Transverse colon (tissue), 4 donors: ENCODE data around the gene C21orf91. TPM values are rescaled to one million over a fixed set of nuclear protein-coding genes. Genes with fewer than 3 reads are reported as not detected.

ENCODE experiments used
- DNase-seq: peaks from one replicate; pipeline ENCODE4 v3.0.0-alpha.2; 2019
- H3K27ac ChIP-seq, 4 donors: fragments of 200-600 bp; sonication (generic); 2 replicates each; pipeline ENCODE4 v1.5.1; 2016 to 2018; ENCODE audit warnings: inconsistent platforms in 4 of 4
- H3K27me3 ChIP-seq: fragments of 200-600 bp; sonication (generic); 2 replicates; pipeline ENCODE4 v1.5.1; 2017; ENCODE audit warnings: inconsistent platforms
- H3K36me3 ChIP-seq, 4 donors: fragments of 200-600 bp; sonication (generic); 2 replicates each; pipeline ENCODE4 v1.5.1; 2017 to 2019; ENCODE audit warnings: inconsistent platforms in 4 of 4
- H3K4me1 ChIP-seq, 4 donors: fragments of 200-600 bp; sonication (generic); 2 replicates each; pipeline ENCODE4 v1.5.1; 2017 to 2020; ENCODE audit warnings: inconsistent platforms in 4 of 4
- H3K4me3 ChIP-seq, 4 donors: fragments of 200-600 bp; sonication (generic); 1 replicate in 1 of 4; 2 replicates in 3 of 4; pipeline versions ENCODE4 v1.5.1 to v1.6.1; 2017 to 2019; ENCODE audit warnings: inconsistent platforms in 4 of 4
- H3K9me3 ChIP-seq, 2 donors: fragments of 200-600 bp; sonication (generic); 2 replicates each; pipeline ENCODE4 v1.5.1; 2017 to 2019; ENCODE audit warnings: inconsistent platforms in 2 of 2
- EP300 ChIP-seq: sonication (generic); formaldehyde crosslinking; IDR thresholded peaks from one replicate; pipeline ENCODE4 v1.6.1; 2017; ENCODE audit warnings: antibody characterized with exemption, low read depth
- POLR2A ChIP-seq: fragments of 450-650 bp; IDR thresholded peaks from one replicate; pipeline ENCODE4 v1.6.1; 2016; ENCODE audit warnings: antibody characterized with exemption, mild to moderate bottlenecking, moderate library complexity
- POLR2AphosphoS5 ChIP-seq, 3 donors: sonication (generic); formaldehyde crosslinking; IDR thresholded peaks; one replicate each; pipeline ENCODE4 v1.6.1; 2016; ENCODE audit warnings: antibody characterized with exemption in 3 of 3
- WGBS, 2 donors: methylation state at CpG; one replicate each; pipeline ENCODE4 v1.1.5; 2018; ENCODE audit warnings: low coverage in 1 of 2; 5-methylcytosine and 5-hydroxymethylcytosine counted together
- in situ Hi-C, 4 donors: fragments of 200-750 bp; cut with MboI; loops; one replicate each; pipeline versions ENCODE4 v1.15.0 to v1.15.1; 2017; ENCODE audit warnings: low sequenced_read_pairs in 3 of 4, low pct_ligation_motif_present in 1 of 4, low pct_unique_long_range_greater_than_20kb in 1 of 4
- intact Hi-C: fragments of 100-400 bp; cut with DNase I; formaldehyde crosslinking; loops from one replicate; pipeline ENCODE4 v1.15.1; 2023; ENCODE audit warnings: low total_unique reads
- total RNA-seq, 4 donors: library from RNA; depleted of rRNA; stranded (reverse); fragments of >200 nt; gene quantifications; one replicate each; pipeline ENCODE4 v1.1.0, GENCODE V29; 2016
- TF ChIP-seq, protein P1 (sequence below), 5 experiments: fragments of 200-600 bp in 3 of 5; fragments of 450-650 bp in 2 of 5; sonication (generic) in 3 of 5; IDR thresholded peaks; 1 replicate in 2 of 5; 2 replicates in 3 of 5; pipeline ENCODE4 v1.5.1; 2016 to 2017; ENCODE audit warnings: antibody characterized with exemption in 5 of 5, inconsistent platforms in 3 of 5, mild to moderate bottlenecking in 2 of 5, moderate library complexity in 1 of 5

C21orf91 gene
- total RNA-seq, 4 donors from 2014 or later, result 3.2 to 10.8 (median 5.6) TPM

DNA sequence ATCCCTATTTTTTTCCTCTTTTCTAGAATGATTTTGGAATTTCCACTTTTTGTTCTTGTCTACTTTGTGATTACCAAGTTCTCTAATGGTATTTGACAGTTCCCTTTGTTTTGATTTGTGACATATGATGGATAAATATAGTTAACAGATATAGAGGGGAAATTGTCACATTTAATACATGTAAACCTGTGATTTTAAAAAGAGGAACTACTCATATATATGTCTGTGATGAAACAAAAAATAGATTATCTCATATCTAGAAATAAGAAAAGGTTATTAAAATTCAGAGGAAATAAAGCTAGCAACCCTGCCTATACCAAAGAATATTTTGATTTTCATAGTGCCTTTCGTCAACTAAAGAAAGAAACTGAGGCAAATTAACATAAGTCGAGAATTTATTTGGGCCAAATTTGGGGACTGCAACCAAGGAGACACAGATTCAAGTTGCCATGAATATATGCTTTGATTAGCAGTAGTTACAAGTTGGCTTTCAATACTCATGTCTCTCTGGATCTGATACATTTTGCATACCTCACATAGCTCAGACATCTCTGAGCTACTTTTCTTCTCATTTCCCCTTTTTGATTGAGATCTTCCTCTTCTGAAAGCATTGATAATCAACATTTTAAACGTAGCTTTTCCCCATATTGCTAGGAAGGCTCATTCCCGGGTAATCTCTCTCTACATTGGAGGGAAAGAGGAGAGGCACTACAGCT, 15.6 kb upstream of the C21orf91 start:
- no peaks in the 10 kb centered on the region for H3K4me1 ChIP-seq
- WGBS, 2 donors, result 58 to 71% methylated on average over 4 of the region's 4 CpGs
- no peak overlapping the region for H3K4me3 ChIP-seq
- TF ChIP-seq EP300 (no peak), POLR2A (no peak), POLR2AphosphoS5 (IDR thresholded peaks at IDR 0.05) (no peak)
- TF ChIP-seq, protein P1, sequence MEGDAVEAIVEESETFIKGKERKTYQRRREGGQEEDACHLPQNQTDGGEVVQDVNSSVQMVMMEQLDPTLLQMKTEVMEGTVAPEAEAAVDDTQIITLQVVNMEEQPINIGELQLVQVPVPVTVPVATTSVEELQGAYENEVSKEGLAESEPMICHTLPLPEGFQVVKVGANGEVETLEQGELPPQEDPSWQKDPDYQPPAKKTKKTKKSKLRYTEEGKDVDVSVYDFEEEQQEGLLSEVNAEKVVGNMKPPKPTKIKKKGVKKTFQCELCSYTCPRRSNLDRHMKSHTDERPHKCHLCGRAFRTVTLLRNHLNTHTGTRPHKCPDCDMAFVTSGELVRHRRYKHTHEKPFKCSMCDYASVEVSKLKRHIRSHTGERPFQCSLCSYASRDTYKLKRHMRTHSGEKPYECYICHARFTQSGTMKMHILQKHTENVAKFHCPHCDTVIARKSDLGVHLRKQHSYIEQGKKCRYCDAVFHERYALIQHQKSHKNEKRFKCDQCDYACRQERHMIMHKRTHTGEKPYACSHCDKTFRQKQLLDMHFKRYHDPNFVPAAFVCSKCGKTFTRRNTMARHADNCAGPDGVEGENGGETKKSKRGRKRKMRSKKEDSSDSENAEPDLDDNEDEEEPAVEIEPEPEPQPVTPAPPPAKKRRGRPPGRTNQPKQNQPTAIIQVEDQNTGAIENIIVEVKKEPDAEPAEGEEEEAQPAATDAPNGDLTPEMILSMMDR (IDR thresholded peaks at IDR 0.05), result no peak
- intact Hi-C loops, result loop anchor here (10.0 kb wide), 1 partner anchor 60 kb away; no protein-coding TSS in a partner anchor
- H3K9me3 ChIP-seq, result no peaks in the 10 kb centered on the region
- in situ Hi-C loops, result no loop called here
- H3K36me3 ChIP-seq, result no peaks in the 10 kb centered on the region
- no peak for DNase-seq
- H3K27me3 ChIP-seq, result no peaks in the 10 kb centered on the region
- no peak overlapping the region for H3K27ac ChIP-seq

DNA sequence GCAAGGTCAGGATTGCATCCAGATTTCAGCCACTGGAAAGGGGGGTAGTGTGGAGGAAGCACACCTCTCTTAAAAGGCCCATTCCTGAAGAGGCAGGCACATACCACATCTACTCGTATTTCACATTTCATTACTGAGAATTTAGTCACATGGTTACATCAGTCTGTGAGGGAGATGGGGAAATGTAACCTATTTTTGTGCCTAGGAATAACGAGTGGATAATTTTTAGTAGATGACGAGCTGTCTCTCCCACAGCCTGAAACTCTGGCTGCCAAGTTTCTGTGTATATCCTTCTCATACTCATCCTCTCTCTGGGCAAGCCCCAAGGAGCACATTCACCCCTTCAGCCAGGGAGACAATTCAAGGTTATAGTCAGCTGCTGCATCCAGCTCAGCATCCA, 10.3 kb upstream of the C21orf91 start:
- Histone ChIP-seq H3K27me3 (no peaks in the 10 kb centered on the region), H3K4me1 (no peaks in the 10 kb centered on the region), H3K36me3 (no peaks in the 10 kb centered on the region), H3K4me3 (no peak overlapping the region), H3K9me3 (no peaks in the 10 kb centered on the region), H3K27ac (no peak overlapping the region)
- in situ Hi-C loops (no loop called here), intact Hi-C loops (no loop called here)
- TF ChIP-seq EP300 (no peak), POLR2A (no peak), POLR2AphosphoS5 (IDR thresholded peaks at IDR 0.05) (no peak)
- TF ChIP-seq, protein P1 (IDR thresholded peaks at IDR 0.05), result no peak
- no peak for DNase-seq
- WGBS, 2 donors, result 78% methylated on average over 3 of the region's 3 CpGs; no CpG with 5 or more reads in 1 of the 2 donors

DNA sequence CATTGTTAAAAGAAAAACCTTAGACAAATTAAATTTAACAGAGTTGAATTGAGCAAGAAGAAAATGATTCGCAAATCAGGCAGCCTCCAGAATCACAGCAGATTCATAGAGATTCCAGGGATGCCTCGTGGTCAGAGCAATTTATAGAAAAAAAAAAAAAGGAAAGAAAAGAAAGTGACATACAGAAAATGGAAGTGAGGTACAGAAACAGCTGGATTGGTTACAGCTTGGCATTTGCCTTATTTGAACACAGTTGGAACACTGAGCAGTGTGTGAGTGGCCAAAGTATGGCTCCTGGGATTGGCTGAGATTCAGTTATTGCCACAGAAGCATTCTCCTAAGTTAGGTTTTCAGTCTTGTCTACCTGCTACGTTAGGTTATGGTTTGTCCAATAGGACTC, 9.1 kb upstream of the C21orf91 start:
- Histone ChIP-seq H3K4me3 (no peak overlapping the region), H3K27me3 (no peaks in the 10 kb centered on the region), H3K36me3 (no peaks in the 10 kb centered on the region), H3K9me3 (no peaks in the 10 kb centered on the region), H3K4me1 (no peaks in the 10 kb centered on the region), H3K27ac (no peak overlapping the region)
- WGBS, 2 donors, result 68 to 77% methylated on average over 3 of the region's 3 CpGs
- intact Hi-C loops (no loop called here), in situ Hi-C loops (no loop called here)
- DNase-seq, result no peak
- TF ChIP-seq POLR2A (no peak), EP300 (no peak), POLR2AphosphoS5 (IDR thresholded peaks at IDR 0.05) (no peak)
- TF ChIP-seq, protein P1 (IDR thresholded peaks at IDR 0.05), result no peak

DNA sequence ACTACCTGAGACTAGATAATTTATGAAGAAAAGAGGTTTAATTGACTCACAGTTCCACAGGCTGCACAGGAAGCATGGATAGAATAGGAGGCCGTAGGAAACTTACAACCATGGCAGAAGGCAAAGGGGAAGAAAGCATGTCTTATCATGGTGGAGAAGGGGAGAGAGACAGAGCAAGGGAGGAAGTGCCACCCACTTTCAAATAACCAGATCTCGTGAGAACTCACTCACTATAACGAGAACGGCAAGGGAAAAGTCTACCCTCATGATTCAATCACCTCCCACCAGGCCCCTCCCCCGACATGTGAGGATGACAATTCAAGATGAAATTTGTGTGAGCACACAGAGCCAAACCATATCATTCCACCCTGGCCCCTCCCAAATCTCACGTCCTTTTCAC, 4.7 kb upstream of the C21orf91 start:
- H3K27me3 ChIP-seq, result no peaks in the 10 kb centered on the region
- H3K27ac ChIP-seq, result no peak overlapping the region
- WGBS, 2 donors, result 68 to 79% methylated on average over 5 to 6 of the region's 6 CpGs
- peaks cover 0 to 5% (median 0%) of the 10 kb centered on the region in 4 donors for H3K4me1 ChIP-seq
- in situ Hi-C loops (no loop called here), intact Hi-C loops (no loop called here)
- DNase-seq, result no peak
- no peaks in the 10 kb centered on the region for H3K9me3 ChIP-seq
- no peaks in the 10 kb centered on the region for H3K36me3 ChIP-seq
- H3K4me3 ChIP-seq, result no peak overlapping the region
- TF ChIP-seq POLR2A, result no peak
- TF ChIP-seq, protein P1 (IDR thresholded peaks at IDR 0.05), result no peak
- TF ChIP-seq POLR2AphosphoS5 (IDR thresholded peaks at IDR 0.05), result no peak
- no peak for TF ChIP-seq EP300
